ENCODE results near the gene MARCHF2.
A peak's percentile ranks its signal among the peaks of the same experiment; 100 is the strongest.
"Not testable (repeated sequence)": the region's sequence is repeated elsewhere in the genome, so short reads cannot be mapped to it uniquely, and the experiment has no call there.

MARCHF2 gene

GRCh38 chr19:8412783-8413628, at the start of gene MARCHF2:
Gene MARCHF2, plus strand, starts transcription at chr19:8413305. Its CDS starts 8,536 bp downstream, at chr19:8421841.
- peak; percentile 99 for DNase-seq (ENCODE audit: low spot score)

GRCh38 chr19:8363803-8364771, 49.0 kb upstream of the MARCHF2 start, which contains the start of gene ANGPTL4:
Gene ANGPTL4, plus strand, starts transcription at chr19:8364155. Its CDS starts 167 bp downstream, at chr19:8364322.
- DNase-seq (ENCODE audit: low spot score): peak; percentile 89

- DNase-seq (ENCODE audit: low spot score): no peak
Observed at GRCh38 chr19:8366121-8366581, 47.0 kb upstream of the MARCHF2 start.

- no peak for DNase-seq (ENCODE audit: low spot score)
Observed at GRCh38 chr19:8366961-8367326, 46.2 kb upstream of the MARCHF2 start.

GRCh38 chr19:8367327-8368001, 45.6 kb upstream of the MARCHF2 start:
- peak; percentile 91 for DNase-seq (ENCODE audit: low spot score)

GRCh38 chr19:8370176-8371010, 42.7 kb upstream of the MARCHF2 start:
- DNase-seq (ENCODE audit: low spot score): no peak

GRCh38 chr19:8371011-8371804, 41.9 kb upstream of the MARCHF2 start:
- DNase-seq (ENCODE audit: low spot score): no peak

GRCh38 chr19:8373867-8374813, 39.0 kb upstream of the MARCHF2 start:
- no peak for DNase-seq (ENCODE audit: low spot score)

GRCh38 chr19:8375766-8376165, 37.3 kb upstream of the MARCHF2 start:
- DNase-seq (ENCODE audit: low spot score): not testable (repeated sequence)

- not testable (repeated sequence) for DNase-seq (ENCODE audit: low spot score)
Observed at GRCh38 chr19:8376373-8376974, 36.6 kb upstream of the MARCHF2 start.

- no peak for DNase-seq (ENCODE audit: low spot score)
Observed at GRCh38 chr19:8377598-8377997, 35.5 kb upstream of the MARCHF2 start.

GRCh38 chr19:8379156-8379891, 33.8 kb upstream of the MARCHF2 start:
- DNase-seq (ENCODE audit: low spot score): not testable (repeated sequence)

- not testable (repeated sequence) for DNase-seq (ENCODE audit: low spot score)
Observed at GRCh38 chr19:8384569-8384968, 28.5 kb upstream of the MARCHF2 start.

GRCh38 chr19:8385103-8385502, 28.0 kb upstream of the MARCHF2 start:
- not testable (repeated sequence) for DNase-seq (ENCODE audit: low spot score)

GRCh38 chr19:8385566-8385965, 27.5 kb upstream of the MARCHF2 start:
- not testable (repeated sequence) for DNase-seq (ENCODE audit: low spot score)

- DNase-seq (ENCODE audit: low spot score): not testable (repeated sequence)
Observed at GRCh38 chr19:8386419-8386818, 26.7 kb upstream of the MARCHF2 start.

- no peak for DNase-seq (ENCODE audit: low spot score)
Observed at GRCh38 chr19:8386990-8387389, 26.1 kb upstream of the MARCHF2 start.

Measured in GM03348 (cell line).